Upper lobe of left lung (tissue), 4 donors: Measurements from ENCODE around the gene RUFY1.
"Not testable (repeated sequence)": the region's sequence is repeated elsewhere in the genome, so short reads cannot be mapped to it uniquely, and the experiment has no call there.

Source experiments
- CTCF ChIP-seq, 6 experiments: fragments of 450-650 bp in 4 of 6; fragments of 200-600 bp in 2 of 6; sonication (generic) in 2 of 6; IDR thresholded peaks; one replicate each; pipeline ENCODE4 v1.5.1; 2016 to 2019; ENCODE audit warnings: antibody characterized with exemption in 6 of 6
- EP300 ChIP-seq, 4 donors: sonication (generic); formaldehyde crosslinking; IDR thresholded peaks; one replicate each; pipeline ENCODE4 v1.5.1; 2017; ENCODE audit warnings: antibody characterized with exemption in 4 of 4, control low read depth in 2 of 4
- POLR2A ChIP-seq, 4 donors: fragments of 450-650 bp; IDR thresholded peaks; one replicate each; pipeline ENCODE4 v1.5.1; 2016 to 2017; ENCODE audit warnings: antibody characterized with exemption in 4 of 4, mild to moderate bottlenecking in 2 of 4

GRCh38 chr5:179522107-179522506 is 28.2 kb upstream of the RUFY1 start:
- not testable (repeated sequence) for TF ChIP-seq EP300, CTCF, POLR2A (IDR thresholded peaks at IDR 0.05)
